ENCODE data around the gene SHKBP1.
A peak's percentile ranks its signal among the peaks of the same experiment; 100 is the strongest.

SHKBP1 gene

DNA sequence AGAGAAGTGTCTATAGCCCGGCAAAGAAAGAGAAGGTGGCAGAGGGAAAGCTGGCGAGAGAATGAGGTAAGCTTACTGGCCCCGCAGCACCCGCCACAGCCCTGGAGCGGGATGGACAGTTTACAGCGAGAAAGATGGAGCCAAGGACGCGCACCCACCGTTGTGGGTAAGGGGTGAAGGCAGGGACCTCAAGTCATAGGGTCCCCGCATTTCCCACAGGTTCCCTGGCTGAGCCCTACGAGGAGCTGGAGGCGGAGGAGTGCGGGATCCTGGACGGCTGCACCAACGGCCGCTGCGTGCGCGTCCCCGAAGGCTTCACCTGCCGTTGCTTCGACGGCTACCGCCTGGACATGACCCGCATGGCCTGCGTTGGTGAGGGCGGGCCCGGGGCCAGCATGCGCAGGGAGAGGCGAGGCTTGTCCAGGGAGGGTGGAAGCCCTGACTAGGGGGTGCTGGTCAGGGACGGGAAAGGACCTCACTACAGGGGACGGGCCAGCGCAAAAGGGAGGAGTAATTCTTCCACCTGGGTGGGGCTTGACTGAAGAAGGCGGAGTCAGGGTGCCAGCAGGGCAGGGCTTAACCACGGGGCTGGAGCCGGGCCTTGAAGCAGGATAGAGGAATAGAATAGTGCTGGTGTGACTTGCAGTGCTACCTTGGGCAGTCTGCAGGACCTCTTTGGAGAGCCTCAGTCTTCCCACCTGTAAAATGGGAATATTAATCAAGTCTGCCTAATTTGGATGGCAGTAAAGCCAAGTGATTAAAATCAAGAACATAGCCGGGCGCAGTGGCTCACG lies 51.0 kb downstream of the SHKBP1 start:
- no peak for DNase-seq
- Histone ChIP-seq H3K4me1 (no peaks in the 10 kb centered on the region), H3K4me3 (no peak overlapping the region), H3K36me3 (peaks cover 7 to 65% (median 41%) of the 10 kb centered on the region in 3 donors), H3K27ac (no peak overlapping the region), H3K9me3 (no peaks in the 10 kb centered on the region), H3K27me3 (no peaks in the 10 kb centered on the region)
- no peak for TF ChIP-seq CTCF (IDR thresholded peaks at IDR 0.05)
- intact Hi-C loops (cut with DNase I; ENCODE audit: low total_unique reads): no loop called here

- peaks cover 4 to 48% (median 29%) of the 10 kb centered on the region in 3 donors for H3K36me3 ChIP-seq
- no peak for DNase-seq
- H3K27ac ChIP-seq: no peak overlapping the region
- H3K9me3 ChIP-seq: no peaks in the 10 kb centered on the region
- intact Hi-C loops (cut with DNase I; ENCODE audit: low total_unique reads): no loop called here
- no peak for TF ChIP-seq CTCF (IDR thresholded peaks at IDR 0.05)
- H3K27me3 ChIP-seq: no peaks in the 10 kb centered on the region
- H3K4me3 ChIP-seq: no peak overlapping the region
- H3K4me1 ChIP-seq: peaks cover 0 to 7% (median 3%) of the 10 kb centered on the region in 4 donors
Measured at GRCh38 chr19:40629346-40629745, 52.7 kb downstream of the SHKBP1 start.

- H3K27ac ChIP-seq: no peak overlapping the region
- intact Hi-C loops (cut with DNase I; ENCODE audit: low total_unique reads): loop anchor here (10.0 kb wide), 1 partner anchor 106 kb away; no protein-coding TSS in a partner anchor
- H3K9me3 ChIP-seq: no peaks in the 10 kb centered on the region
- no peak for TF ChIP-seq CTCF (IDR thresholded peaks at IDR 0.05)
- H3K36me3 ChIP-seq: peaks cover 3 to 40% (median 26%) of the 10 kb centered on the region in 3 donors
- peaks cover 0 to 8% (median 4%) of the 10 kb centered on the region in 4 donors for H3K4me1 ChIP-seq
- H3K4me3 ChIP-seq: no peak overlapping the region
- no peak for DNase-seq
- H3K27me3 ChIP-seq: no peaks in the 10 kb centered on the region
Measured at GRCh38 chr19:40630571-40631160, 54.0 kb downstream of the SHKBP1 start.

GRCh38 chr19:40632311-40633036 lies 55.8 kb downstream of the SHKBP1 start:
- intact Hi-C loops (cut with DNase I; ENCODE audit: low total_unique reads): loop anchor here (10.0 kb wide), 1 partner anchor 108 kb away; no protein-coding TSS in a partner anchor
- Histone ChIP-seq H3K27ac (no peak overlapping the region), H3K9me3 (no peaks in the 10 kb centered on the region), H3K4me3 (no peak overlapping the region), H3K27me3 (no peaks in the 10 kb centered on the region), H3K4me1 (peaks cover 0 to 8% (median 4%) of the 10 kb centered on the region in 4 donors), H3K36me3 (peaks cover 0 to 22% (median 15%) of the 10 kb centered on the region in 3 donors)
- no peak for TF ChIP-seq CTCF (IDR thresholded peaks at IDR 0.05)
- DNase-seq: no peak

- TF ChIP-seq CTCF (IDR thresholded peaks at IDR 0.05): no peak
- Histone ChIP-seq H3K27me3 (no peaks in the 10 kb centered on the region), H3K36me3 (peaks cover 0 to 15% (median 12%) of the 10 kb centered on the region in 3 donors), H3K9me3 (no peaks in the 10 kb centered on the region), H3K4me1 (peaks cover 0 to 8% (median 4%) of the 10 kb centered on the region in 4 donors), H3K27ac (peak overlapping the region; percentile 42 to 70), H3K4me3 (no peak overlapping the region)
- no peak for DNase-seq
- intact Hi-C loops (cut with DNase I; ENCODE audit: low total_unique reads): loop anchor here (10.0 kb wide), 1 partner anchor 108 kb away; no protein-coding TSS in a partner anchor
Measured at GRCh38 chr19:40633207-40633606, 56.5 kb downstream of the SHKBP1 start.
